CD14-positive monocyte (primary cell): ENCODE data around the gene SYNGAP1. TPM values are rescaled to one million over a fixed set of nuclear protein-coding genes. Genes with fewer than 3 reads are reported as not detected.
A peak's percentile ranks its signal among the peaks of the same experiment; 100 is the strongest.

Experiments
- DNase-seq, 3 donors: peaks; one replicate each; pipeline ENCODE4 v3.0.0-alpha.2; 2011 to 2022
- H2AFZ ChIP-seq: 2 replicates; pipeline ENCODE4 v1.6.0; 2012; ENCODE audit warnings: mild to moderate bottlenecking, low read depth, low read length, inconsistent platforms; ENCODE audit not compliant: insufficient read depth, poor library complexity, severe bottlenecking
- H3K27ac ChIP-seq, 2 donors: 1 replicate in 1 of 2; 2 replicates in 1 of 2; pipeline ENCODE4 v1.5.1; 2012 to 2013; ENCODE audit warnings: low read length in 2 of 2, control low read depth in 1 of 2, inconsistent platforms in 1 of 2, low read depth in 1 of 2, mild to moderate bottlenecking in 1 of 2
- H3K27me3 ChIP-seq, 2 donors: one replicate each; pipeline versions ENCODE4 v1.6.0 to v1.6.1; 2011 to 2013; ENCODE audit warnings: low read length in 2 of 2; ENCODE audit not compliant: control insufficient read depth in 2 of 2, insufficient read depth in 2 of 2
- H3K36me3 ChIP-seq, 2 donors: replicated peaks in 1 of 2; 1 replicate in 1 of 2; 2 replicates in 1 of 2; pipeline versions ENCODE4 v1.5.1 to v1.6.1; 2012 to 2013; ENCODE audit warnings: low read length in 2 of 2, control low read depth in 1 of 2, inconsistent platforms in 1 of 2, mild to moderate bottlenecking in 1 of 2; ENCODE audit not compliant: insufficient read depth in 2 of 2, control insufficient read depth in 1 of 2
- H3K4me1 ChIP-seq, 2 donors: 1 replicate in 1 of 2; 2 replicates in 1 of 2; pipeline versions ENCODE4 v1.5.1 to v1.6.1; 2012 to 2013; ENCODE audit warnings: low read length in 2 of 2, control low read depth in 1 of 2, inconsistent platforms in 1 of 2, mild to moderate bottlenecking in 1 of 2, moderate library complexity in 1 of 2; ENCODE audit not compliant: insufficient read depth in 2 of 2, control insufficient read depth in 1 of 2
- H3K4me2 ChIP-seq: replicated peaks from 2 replicates; pipeline ENCODE3; 2012; ENCODE audit warnings: low read length, moderate library complexity, mild to moderate bottlenecking; ENCODE audit not compliant: poor library complexity, severe bottlenecking; ENCODE audit errors: extremely low read depth
- H3K4me3 ChIP-seq, 3 experiments: fragments of 200-600 bp in 1 of 3; sonication (generic) in 1 of 3; replicated peaks in 1 of 3; 1 replicate in 2 of 3; 2 replicates in 1 of 3; pipeline ENCODE4 v1.5.1; 2011 to 2013; ENCODE audit warnings: low read length in 3 of 3, mild to moderate bottlenecking in 3 of 3, control low read depth in 2 of 3, low read depth in 2 of 3, inconsistent platforms in 1 of 3, moderate library complexity in 1 of 3
- H3K79me2 ChIP-seq: 2 replicates; pipeline ENCODE4 v1.6.0; 2012; ENCODE audit warnings: mild to moderate bottlenecking, control low read depth, inconsistent platforms, low read length, moderate library complexity; ENCODE audit not compliant: insufficient read depth
- H3K9ac ChIP-seq: 2 replicates; pipeline ENCODE4 v1.6.0; 2017; ENCODE audit warnings: low read length, mild to moderate bottlenecking; ENCODE audit not compliant: insufficient read depth, poor library complexity, severe bottlenecking
- H3K9me3 ChIP-seq, 2 donors: replicated peaks in 1 of 2; 1 replicate in 1 of 2; 2 replicates in 1 of 2; pipeline versions ENCODE4 v1.5.1 to v1.6.1; 2012 to 2013; ENCODE audit warnings: low read length in 2 of 2, control low read depth in 1 of 2; ENCODE audit not compliant: control insufficient read depth in 1 of 2, insufficient read depth in 1 of 2
- H4K20me1 ChIP-seq: 2 replicates; pipeline ENCODE4 v1.6.0; 2012; ENCODE audit warnings: mild to moderate bottlenecking, low read length, control low read depth, moderate library complexity; ENCODE audit not compliant: insufficient read depth
- H3K27ac Mint-ChIP-seq, 7 donors: one replicate each; pipeline ENCODE4 v1.8.0; 2020; ENCODE audit warnings: mild to moderate bottlenecking in 7 of 7, mixed read lengths in 7 of 7, moderate library complexity in 6 of 7, inconsistent platforms in 2 of 7
- H3K27me3 Mint-ChIP-seq, 3 donors: one replicate each; pipeline ENCODE4 v1.8.0; 2021 to 2022; ENCODE audit warnings: low read depth in 3 of 3, mild to moderate bottlenecking in 3 of 3, mixed read lengths in 3 of 3, moderate library complexity in 3 of 3, inconsistent platforms in 1 of 3
- H3K36me3 Mint-ChIP-seq, 2 donors: one replicate each; pipeline ENCODE4 v1.8.0; 2020; ENCODE audit warnings: mixed read lengths in 2 of 2, inconsistent platforms in 1 of 2, mild to moderate bottlenecking in 1 of 2
- H3K4me1 Mint-ChIP-seq: one replicate; pipeline ENCODE4 v1.8.0; 2020; ENCODE audit warnings: mild to moderate bottlenecking, mixed read lengths
- H3K4me3 Mint-ChIP-seq, 2 donors: one replicate each; pipeline ENCODE4 v1.8.0; 2020; ENCODE audit warnings: mild to moderate bottlenecking in 2 of 2, mixed read lengths in 2 of 2, moderate library complexity in 1 of 2
- H3K9me3 Mint-ChIP-seq, 7 donors: one replicate each; pipeline ENCODE4 v1.8.0; 2020 to 2022; ENCODE audit warnings: mixed read lengths in 7 of 7, mild to moderate bottlenecking in 6 of 7, moderate library complexity in 6 of 7, inconsistent platforms in 2 of 7
- CTCF ChIP-seq: fragments of 200-600 bp; IDR thresholded peaks from one replicate; pipeline ENCODE4 v1.8.0; 2022; ENCODE audit warnings: antibody characterized with exemption, mild to moderate bottlenecking
- WGBS: methylation state at CpG from one replicate; pipeline ENCODE4 v1.1.5; 2013; ENCODE audit warnings: missing lambda C conversion rate; ENCODE audit not compliant: insufficient coverage; 5-methylcytosine and 5-hydroxymethylcytosine counted together
- intact Hi-C, 2 donors: fragments of 100-400 bp; cut with micrococcal nuclease; formaldehyde crosslinking; loops; one replicate each; pipeline versions ENCODE4 v1.15.0 to v1.15.1; 2023
- polyA plus RNA-seq, 3 donors: library from polyadenylated mRNA; depleted of rRNA in 1 of 3; unstranded in 2 of 3; stranded (reverse) in 1 of 3; fragments of 300-500 nt in 2 of 3; fragments of >200 nt in 1 of 3; fragmentation: Illumina TruSeq in 2 of 3; gene quantifications; 1 replicate in 2 of 3; 2 replicates in 1 of 3; pipeline ENCODE4 v1.2.3, GENCODE V29; 2012 to 2021

Gene SYNGAP1
- polyA plus RNA-seq, 3 donors, result 4.0 TPM; not detected in 2

- H3K9ac ChIP-seq, result peak overlapping the region; percentile 84
- no peak for TF ChIP-seq CTCF
- H4K20me1 ChIP-seq, result peaks cover 4% of the 10 kb centered on the region
- Mint-ChIP-seq H3K27ac (peak overlapping the region; percentile 94 to 97 (median 95)), H3K9me3 (no peaks in the 10 kb centered on the region), H3K36me3 (peaks cover 44 to 49% of the 10 kb centered on the region in 2 donors), H3K4me3 (peak overlapping the region; percentile 82 to 95), H3K4me1 (peaks cover 22% of the 10 kb centered on the region), H3K27me3 (peaks cover 0 to 3% (median 0%) of the 10 kb centered on the region in 3 donors)
- H2AFZ ChIP-seq, result peak overlapping the region; percentile 85
- H3K27ac ChIP-seq, result peak overlapping the region; percentile 81 to 89
- WGBS, result 0% methylated on average over 47 of the region's 65 CpGs
- peak; percentile 96 to 98 (median 98) for DNase-seq
- H3K4me1 ChIP-seq, result peaks cover 12 to 29% of the 10 kb centered on the region in 2 donors
- no peaks in the 10 kb centered on the region for H3K9me3 ChIP-seq
- H3K4me3 ChIP-seq, result peak overlapping the region; percentile 68 to 94 (median 69)
- H3K4me2 ChIP-seq, result peak overlapping the region; percentile 92
- H3K36me3 ChIP-seq, result peaks cover 12 to 53% of the 10 kb centered on the region in 2 donors
- H3K27me3 ChIP-seq, result no peaks in the 10 kb centered on the region
- intact Hi-C loops, result loop anchor here in 1 of 2 donors (10.0 kb wide), 2 partner anchors 95 to 205 kb away; partner anchors contain the start of genes HSD17B8, RING1, RXRB and SLC39A7
- peaks cover 7% of the 10 kb centered on the region for H3K79me2 ChIP-seq
Observed at GRCh38 chr6:33410050-33410710, 9.7 kb upstream of the SYNGAP1 start.

GRCh38 chr6:33410711-33411631, 8.9 kb upstream of the SYNGAP1 start, which contains the start of gene PHF1:
Gene PHF1 (plus strand): TSS chr6:33411014. CDS start chr6:33412264, 1,250 bp downstream.
- Histone ChIP-seq H3K4me2 (peak within 1 kb of the TSS; percentile 92), H3K36me3 (peaks cover 8 to 53% of the 10 kb centered on the region in 2 donors), H3K4me1 (peaks cover 12 to 37% of the 10 kb centered on the region in 2 donors), H3K4me3 (peak within 1 kb of the TSS; percentile 68 to 94 (median 69)), H3K79me2 (peaks cover 9% of the 10 kb centered on the region), H3K9ac (peak within 1 kb of the TSS; percentile 84), H4K20me1 (peaks cover 4% of the 10 kb centered on the region), H3K9me3 (no peaks in the 10 kb centered on the region), H3K27ac (peak within 1 kb of the TSS; percentile 81 to 89), H2AFZ (peak within 1 kb of the TSS; percentile 85), H3K27me3 (no peaks in the 10 kb centered on the region)
- no peaks in the 10 kb centered on the region for H3K9me3 Mint-ChIP-seq
- peak within 1 kb of the TSS; percentile 82 to 95 for H3K4me3 Mint-ChIP-seq
- under 1% methylated on average over 42 of the region's 67 CpGs for WGBS
- peak within 1 kb of the TSS; percentile 94 to 97 (median 95) for H3K27ac Mint-ChIP-seq
- intact Hi-C loops, result loop anchor here in 1 of 2 donors (1.0 to 10.0 kb wide), 3 partner anchors 20 to 206 kb away; partner anchors contain the start of genes HSD17B8, KIFC1, RING1 and RXRB
- TF ChIP-seq CTCF, result peak; percentile 9
- no peak for DNase-seq
- peaks cover 43 to 49% of the 10 kb centered on the region in 2 donors for H3K36me3 Mint-ChIP-seq
- H3K4me1 Mint-ChIP-seq, result peaks cover 28% of the 10 kb centered on the region
- H3K27me3 Mint-ChIP-seq, result peaks cover 0 to 2% (median 0%) of the 10 kb centered on the region in 3 donors
